H54 (cell line): Measurements from ENCODE around the gene PGLYRP4.

ENCODE experiments used
- DNase-seq: peaks from one replicate; pipeline ENCODE4 v3.0.0; 2011; ENCODE audit warnings: low spot score, mixed read lengths; ENCODE audit not compliant: insufficient read length
- FAIRE-seq: peaks from 3 replicates; lab custom pipeline; 2011; peaks lifted over from hg19 to GRCh38; lab: Jason Lieb, UNC
- POLR2A ChIP-seq: IDR thresholded peaks from 2 replicates; pipeline ENCODE4 v1.6.1; 2011; ENCODE audit warnings: low read depth, mild to moderate bottlenecking, low read length

Gene PGLYRP4

DNA sequence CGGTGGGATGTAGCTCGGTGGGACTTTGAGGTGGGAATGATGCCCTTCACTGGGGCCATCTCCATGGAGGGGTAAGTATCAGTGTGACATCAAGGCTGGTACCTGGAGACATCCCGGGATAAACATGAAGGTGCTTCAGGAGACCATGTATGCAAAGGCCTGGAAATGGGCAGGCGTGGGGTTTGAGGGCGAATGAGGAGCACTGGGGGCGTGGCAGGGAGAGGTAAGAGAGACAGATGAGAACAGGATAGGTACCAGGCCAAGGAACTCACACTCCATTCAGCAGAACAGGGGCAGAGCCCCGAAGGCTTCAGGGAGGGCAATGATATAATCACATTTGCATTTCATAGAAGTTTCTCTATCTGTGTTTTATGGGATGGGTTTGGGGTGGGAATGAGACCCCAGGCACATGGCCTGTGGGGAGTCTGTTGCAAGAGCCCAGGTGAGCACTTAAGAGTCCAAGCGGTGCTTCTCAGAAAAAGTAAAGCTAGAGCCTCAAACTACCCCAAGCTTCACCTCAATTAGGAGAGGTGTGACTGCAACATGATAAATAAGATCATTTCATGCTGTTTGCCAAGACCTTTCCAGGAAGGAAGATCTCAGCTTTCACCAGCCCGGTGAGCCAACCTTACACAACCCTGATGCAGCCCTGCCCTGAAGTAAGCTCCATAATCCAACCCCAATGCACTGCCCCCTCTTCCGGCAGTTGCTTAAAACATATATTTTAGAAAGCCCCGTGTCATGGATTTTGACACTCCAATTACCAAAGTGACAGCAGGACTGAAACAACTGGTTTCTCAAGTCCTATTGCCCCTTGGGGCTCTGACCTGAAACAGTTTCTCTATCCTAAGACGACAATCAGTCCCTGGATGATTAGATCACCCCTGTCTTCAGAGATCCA is 16.4 kb upstream of the PGLYRP4 start:
- DNase-seq (no peak), FAIRE-seq (no peak)
- no peak for TF ChIP-seq POLR2A

- FAIRE-seq (no peak), DNase-seq (no peak)
- TF ChIP-seq POLR2A: no peak
Observed at GRCh38 chr1:153364156-153364555, 15.5 kb upstream of the PGLYRP4 start.

- DNase-seq (no peak), FAIRE-seq (no peak)
- no peak for TF ChIP-seq POLR2A
Observed at GRCh38 chr1:153363641-153364040, 15.0 kb upstream of the PGLYRP4 start.

- no peak for FAIRE-seq
- no peak for TF ChIP-seq POLR2A
- DNase-seq: no peak
Observed at GRCh38 chr1:153362187-153362775, 13.6 kb upstream of the PGLYRP4 start.

GRCh38 chr1:153361480-153362109 is 13.0 kb upstream of the PGLYRP4 start:
- TF ChIP-seq POLR2A: no peak
- FAIRE-seq: no peak
- DNase-seq: no peak

DNA sequence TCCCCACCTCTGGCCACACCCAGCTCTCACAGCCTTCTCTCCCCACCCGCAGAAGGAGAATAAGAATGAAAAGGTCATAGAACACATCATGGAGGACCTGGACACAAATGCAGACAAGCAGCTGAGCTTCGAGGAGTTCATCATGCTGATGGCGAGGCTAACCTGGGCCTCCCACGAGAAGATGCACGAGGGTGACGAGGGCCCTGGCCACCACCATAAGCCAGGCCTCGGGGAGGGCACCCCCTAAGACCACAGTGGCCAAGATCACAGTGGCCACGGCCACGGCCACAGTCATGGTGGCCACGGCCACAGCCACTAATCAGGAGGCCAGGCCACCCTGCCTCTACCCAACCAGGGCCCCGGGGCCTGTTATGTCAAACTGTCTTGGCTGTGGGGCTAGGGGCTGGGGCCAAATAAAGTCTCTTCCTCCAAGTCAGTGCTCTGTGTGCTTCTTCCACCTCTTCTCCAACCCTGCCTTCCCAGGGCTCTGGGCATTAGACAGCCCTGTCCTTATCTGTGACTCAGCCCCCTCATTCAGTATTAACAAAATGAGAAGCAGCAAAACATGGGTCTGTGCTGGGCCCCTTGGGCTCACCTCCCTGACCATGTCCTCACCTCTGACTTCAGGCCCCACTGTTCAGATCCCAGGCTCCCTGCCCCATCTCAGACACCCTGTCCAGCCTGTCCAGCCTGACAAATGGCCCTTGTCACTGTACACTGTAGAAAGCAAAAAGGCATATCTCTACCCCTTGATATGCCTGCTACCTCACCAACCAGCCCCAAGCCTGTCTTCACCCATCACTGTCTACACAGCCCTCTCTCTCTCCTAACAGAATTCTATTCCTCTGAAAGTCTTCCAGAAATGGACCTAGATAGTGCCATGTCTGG is 12.2 kb upstream of the PGLYRP4 start:
- TF ChIP-seq POLR2A: no peak
- FAIRE-seq: no peak
- no peak for DNase-seq

DNA sequence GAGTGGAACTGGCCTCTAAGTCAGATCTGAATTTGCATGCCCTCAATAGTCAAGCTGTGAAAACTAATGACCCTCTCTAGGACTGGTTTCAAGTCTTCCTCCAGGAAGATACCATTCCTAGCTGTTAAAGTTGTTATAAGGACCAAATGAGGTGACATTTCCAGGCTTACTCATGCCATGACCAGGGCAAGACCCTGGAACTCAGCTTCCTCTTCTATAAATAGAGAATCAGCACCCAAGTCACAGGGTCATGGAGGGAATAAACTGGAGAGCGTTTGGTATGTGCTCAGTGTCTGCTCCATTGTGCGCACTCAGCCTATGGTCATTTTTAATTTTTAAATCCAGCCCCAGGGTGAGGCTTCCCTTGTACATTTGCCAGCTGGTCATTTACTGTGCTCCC is 11.5 kb upstream of the PGLYRP4 start:
- DNase-seq: no peak

GRCh38 chr1:153359241-153359640 is 10.6 kb upstream of the PGLYRP4 start:
- DNase-seq (no peak), FAIRE-seq (no peak)
- no peak for TF ChIP-seq POLR2A

More for the DNA sequence above, 11.5 kb upstream of the PGLYRP4 start:
- FAIRE-seq: no peak
- TF ChIP-seq POLR2A: no peak

GRCh38 chr1:153358691-153358975 is 10.0 kb upstream of the PGLYRP4 start:
- DNase-seq: no peak
- no peak for TF ChIP-seq POLR2A

GRCh38 chr1:153357853-153358690 is 9.4 kb upstream of the PGLYRP4 start, which contains the start of gene S100A9:
Gene S100A9, plus strand, starts transcription at chr1:153357854. Its CDS starts 430 bp downstream, at chr1:153358284.
- TF ChIP-seq POLR2A: no peak
- DNase-seq (no peak), FAIRE-seq (no peak)

More at GRCh38 chr1:153358691-153358975, 10.0 kb upstream of the PGLYRP4 start:
- FAIRE-seq: no peak

DNA sequence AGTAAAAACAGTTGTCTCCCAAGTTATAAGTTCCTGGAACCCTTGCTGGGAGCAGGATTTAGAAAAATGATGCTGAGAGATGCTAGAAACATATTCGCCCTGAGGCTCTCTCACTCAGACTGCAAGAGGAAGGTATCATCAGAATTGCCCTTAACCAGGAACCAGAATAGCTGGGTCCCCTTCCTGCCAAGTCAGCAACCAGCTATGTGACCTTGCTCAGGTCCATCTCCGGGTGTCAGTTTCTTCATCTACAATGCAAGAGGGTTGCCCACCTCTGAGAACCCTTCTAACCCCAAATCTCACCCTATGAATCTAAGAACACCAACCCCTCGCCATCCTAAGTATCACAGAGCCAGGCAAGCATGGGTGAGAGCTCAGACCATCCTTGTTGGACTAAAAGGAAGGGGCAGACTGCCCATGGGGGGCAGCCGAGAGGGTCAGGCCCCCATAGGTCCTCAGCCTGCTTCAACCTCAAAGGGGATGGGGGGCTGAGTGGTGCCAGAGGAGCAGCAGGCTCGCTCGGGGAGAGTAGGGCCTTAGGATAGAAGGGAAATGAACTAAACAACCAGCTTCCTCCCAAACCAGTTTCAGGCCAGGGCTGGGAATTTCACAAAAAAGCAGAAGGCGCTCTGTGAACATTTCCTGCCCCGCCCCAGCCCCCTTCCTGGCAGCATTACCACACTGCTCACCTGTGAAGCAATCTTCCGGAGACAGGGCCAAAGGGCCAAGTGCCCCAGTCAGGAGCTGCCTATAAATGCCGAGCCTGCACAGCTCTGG is 8.6 kb upstream of the PGLYRP4 start:
- no peak for TF ChIP-seq POLR2A
- no peak for DNase-seq
- no peak for FAIRE-seq
